ENCODE data around the gene CA11. TPM values are rescaled to one million over a fixed set of nuclear protein-coding genes. Genes with fewer than 3 reads are reported as not detected.

CA11 gene
- total and polyA plus RNA-seq, 9 of the 15 experiments (the other 6 are each of a cell fraction or from before 2014, with no cell fraction given), result 2.9 to 19.9 (median 8.3) TPM

GRCh38 chr19:48681127-48681470, 35.1 kb upstream of the CA11 start (continued):
- TF ChIP-seq ZNF518B (CRISPR knock-in tag; IDR thresholded peaks at IDR 0.05) (no peak), JUNB (CRISPR knock-in tag; conservative IDR thresholded peaks at IDR 0.05) (no peak), ZBTB1 (CRISPR knock-in tag; IDR thresholded peaks at IDR 0.05; ENCODE audit: borderline replicate concordance, low read depth) (peak; percentile 79; the same call in 1 of the 2 replicates), CREM (IDR thresholded peaks at IDR 0.05; ENCODE audit: low read depth) (peak; percentile 48), SREBF1 (IDR thresholded peaks at IDR 0.05; ENCODE audit: borderline replicate concordance, low read depth, low read length) (no peak), FOXK2 (conservative IDR thresholded peaks at IDR 0.05 in 1 of 2, IDR thresholded peaks at IDR 0.05 in 1 of 2; ENCODE audit: low read depth in 2 of 2) (no peak; a peak in 1 of 4 replicates), SOX6 (IDR thresholded peaks at IDR 0.05) (peak; percentile 54; the same call in 1 of the 2 replicates), ZNF436 (CRISPR knock-in tag; IDR thresholded peaks at IDR 0.05) (no peak), NFRKB (IDR thresholded peaks at IDR 0.05; ENCODE audit: low read depth) (no peak), ZC3H8 (IDR thresholded peaks at IDR 0.05) (no peak), REST (IDR thresholded peaks at IDR 0.05; ENCODE audit: borderline replicate concordance) (peak; percentile 59; the same call in 1 of the 2 replicates), REST (CRISPR knock-in tag; IDR thresholded peaks at IDR 0.05; ENCODE audit: low read depth) (no peak), SMC3 (conservative IDR thresholded peaks at IDR 0.05; ENCODE audit: insufficient read depth, low read depth, low read length) (no peak), ZNF140 (CRISPR knock-in tag; IDR thresholded peaks at IDR 0.05) (no peak)
- TF ChIP-seq, protein P1, sequence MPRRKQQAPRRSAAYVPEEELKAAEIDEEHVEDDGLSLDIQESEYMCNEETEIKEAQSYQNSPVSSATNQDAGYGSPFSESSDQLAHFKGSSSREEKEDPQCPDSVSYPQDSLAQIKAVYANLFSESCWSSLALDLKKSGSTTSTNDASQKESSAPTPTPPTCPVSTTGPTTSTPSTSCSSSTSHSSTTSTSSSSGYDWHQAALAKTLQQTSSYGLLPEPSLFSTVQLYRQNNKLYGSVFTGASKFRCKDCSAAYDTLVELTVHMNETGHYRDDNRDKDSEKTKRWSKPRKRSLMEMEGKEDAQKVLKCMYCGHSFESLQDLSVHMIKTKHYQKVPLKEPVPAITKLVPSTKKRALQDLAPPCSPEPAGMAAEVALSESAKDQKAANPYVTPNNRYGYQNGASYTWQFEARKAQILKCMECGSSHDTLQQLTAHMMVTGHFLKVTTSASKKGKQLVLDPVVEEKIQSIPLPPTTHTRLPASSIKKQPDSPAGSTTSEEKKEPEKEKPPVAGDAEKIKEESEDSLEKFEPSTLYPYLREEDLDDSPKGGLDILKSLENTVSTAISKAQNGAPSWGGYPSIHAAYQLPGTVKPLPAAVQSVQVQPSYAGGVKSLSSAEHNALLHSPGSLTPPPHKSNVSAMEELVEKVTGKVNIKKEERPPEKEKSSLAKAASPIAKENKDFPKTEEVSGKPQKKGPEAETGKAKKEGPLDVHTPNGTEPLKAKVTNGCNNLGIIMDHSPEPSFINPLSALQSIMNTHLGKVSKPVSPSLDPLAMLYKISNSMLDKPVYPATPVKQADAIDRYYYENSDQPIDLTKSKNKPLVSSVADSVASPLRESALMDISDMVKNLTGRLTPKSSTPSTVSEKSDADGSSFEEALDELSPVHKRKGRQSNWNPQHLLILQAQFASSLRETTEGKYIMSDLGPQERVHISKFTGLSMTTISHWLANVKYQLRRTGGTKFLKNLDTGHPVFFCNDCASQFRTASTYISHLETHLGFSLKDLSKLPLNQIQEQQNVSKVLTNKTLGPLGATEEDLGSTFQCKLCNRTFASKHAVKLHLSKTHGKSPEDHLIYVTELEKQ (CRISPR knock-in tag; IDR thresholded peaks at IDR 0.05), result no peak

All from K562 (cell line).